ENCODE results near the gene C3orf20.
"Not testable (repeated sequence)": the region's sequence is repeated elsewhere in the genome, so short reads cannot be mapped to it uniquely, and the experiment has no call there.

Gene C3orf20

GRCh38 chr3:14752979-14753378 lies 78.0 kb downstream of the C3orf20 start:
- not testable (repeated sequence) for DNase-seq (ENCODE audit: low read depth in 1 of 2, low spot score in 1 of 2)

- DNase-seq (ENCODE audit: low read depth in 1 of 2, low spot score in 1 of 2): no peak
Measured at GRCh38 chr3:14757153-14757700, 82.3 kb downstream of the C3orf20 start.

GRCh38 chr3:14758297-14758696 lies 83.4 kb downstream of the C3orf20 start:
- no peak for DNase-seq (ENCODE audit: low read depth in 1 of 2, low spot score in 1 of 2)

GRCh38 chr3:14758959-14759358 lies 84.0 kb downstream of the C3orf20 start:
- no peak for DNase-seq (ENCODE audit: low read depth in 1 of 2, low spot score in 1 of 2)

- no peak for DNase-seq (ENCODE audit: low read depth in 1 of 2, low spot score in 1 of 2)
Measured at GRCh38 chr3:14760185-14760584, 85.2 kb downstream of the C3orf20 start.

GRCh38 chr3:14761121-14761672 lies 86.3 kb downstream of the C3orf20 start:
- DNase-seq (ENCODE audit: low read depth in 1 of 2, low spot score in 1 of 2): no peak

- no peak for DNase-seq (ENCODE audit: low read depth in 1 of 2, low spot score in 1 of 2)
Measured at GRCh38 chr3:14761866-14762265, 86.9 kb downstream of the C3orf20 start.

GRCh38 chr3:14762701-14763100 lies 87.8 kb downstream of the C3orf20 start:
- no peak for DNase-seq (ENCODE audit: low read depth in 1 of 2, low spot score in 1 of 2)

- DNase-seq (ENCODE audit: low read depth in 1 of 2, low spot score in 1 of 2): no peak
Measured at GRCh38 chr3:14764331-14765059, 89.6 kb downstream of the C3orf20 start.

GRCh38 chr3:14765060-14765400 lies 90.1 kb downstream of the C3orf20 start:
- DNase-seq (ENCODE audit: low read depth in 1 of 2, low spot score in 1 of 2): no peak

GRCh38 chr3:14765576-14766427 lies 90.9 kb downstream of the C3orf20 start:
- no peak for DNase-seq (ENCODE audit: low read depth in 1 of 2, low spot score in 1 of 2)

- no peak for DNase-seq (ENCODE audit: low read depth in 1 of 2, low spot score in 1 of 2)
Measured at GRCh38 chr3:14766428-14767244, 91.7 kb downstream of the C3orf20 start.

- no peak for DNase-seq (ENCODE audit: low read depth in 1 of 2, low spot score in 1 of 2)
Measured at GRCh38 chr3:14767245-14768051, 92.5 kb downstream of the C3orf20 start.

- no peak for DNase-seq (ENCODE audit: low read depth in 1 of 2, low spot score in 1 of 2)
Measured at GRCh38 chr3:14768182-14768790, 93.3 kb downstream of the C3orf20 start.

- DNase-seq (ENCODE audit: low read depth in 1 of 2, low spot score in 1 of 2): no peak
Measured at GRCh38 chr3:14768881-14769280, 93.9 kb downstream of the C3orf20 start.

- no peak for DNase-seq (ENCODE audit: low read depth in 1 of 2, low spot score in 1 of 2)
Measured at GRCh38 chr3:14769544-14770325, 94.8 kb downstream of the C3orf20 start.

- DNase-seq (ENCODE audit: low read depth in 1 of 2, low spot score in 1 of 2): no peak
Measured at GRCh38 chr3:14770591-14770990, 95.7 kb downstream of the C3orf20 start.

GRCh38 chr3:14771593-14772497 lies 96.9 kb downstream of the C3orf20 start:
- no peak for DNase-seq (ENCODE audit: low read depth in 1 of 2, low spot score in 1 of 2)
